Small intestine (tissue), 16 donors: ENCODE measurements around the gene SPNS1. TPM values are rescaled to one million over a fixed set of nuclear protein-coding genes. Genes with fewer than 3 reads are reported as not detected.
A peak's percentile ranks its signal among the peaks of the same experiment; 100 is the strongest.
"Not testable (repeated sequence)": the region's sequence is repeated elsewhere in the genome, so short reads cannot be mapped to it uniquely, and the experiment has no call there.

ENCODE experiments used
- DNase-seq, 2 donors: peaks; one replicate each; pipeline versions ENCODE4 v3.0.0 to v3.0.0-alpha.2; 2013
- FAIRE-seq: peaks from 2 replicates; lab custom pipeline; 2012; peaks lifted over from hg19 to GRCh38; lab: Jason Lieb, UNC
- H3K27ac ChIP-seq, 3 donors: one replicate each; pipeline ENCODE4 v1.5.1; 2013; ENCODE audit warnings: low read length in 2 of 3, mild to moderate bottlenecking in 2 of 3, control low read depth in 1 of 3, inconsistent platforms in 1 of 3, low read depth in 1 of 3, moderate library complexity in 1 of 3
- H3K27me3 ChIP-seq, 3 donors: one replicate each; pipeline ENCODE4 v1.6.1; 2013; ENCODE audit warnings: low read length in 3 of 3, inconsistent platforms in 1 of 3; ENCODE audit not compliant: control insufficient read depth in 3 of 3, insufficient read depth in 3 of 3
- H3K36me3 ChIP-seq, 3 donors: one replicate each; pipeline ENCODE4 v1.6.1; 2013; ENCODE audit warnings: low read length in 3 of 3, inconsistent platforms in 1 of 3, low read depth in 1 of 3, mild to moderate bottlenecking in 1 of 3, moderate library complexity in 1 of 3; ENCODE audit not compliant: control insufficient read depth in 3 of 3, insufficient read depth in 2 of 3
- H3K4me1 ChIP-seq, 3 donors: one replicate each; pipeline ENCODE4 v1.6.1; 2013; ENCODE audit warnings: low read length in 2 of 3, inconsistent platforms in 1 of 3, low read depth in 1 of 3, mild to moderate bottlenecking in 1 of 3, moderate library complexity in 1 of 3; ENCODE audit not compliant: control insufficient read depth in 3 of 3, insufficient read depth in 2 of 3
- H3K4me3 ChIP-seq, 3 donors: one replicate each; pipeline ENCODE4 v1.5.1; 2013; ENCODE audit warnings: low read length in 3 of 3, control low read depth in 1 of 3, inconsistent platforms in 1 of 3, low read depth in 1 of 3, mild to moderate bottlenecking in 1 of 3, moderate library complexity in 1 of 3
- H3K9me3 ChIP-seq, 2 donors: one replicate each; pipeline ENCODE4 v1.6.1; 2013; ENCODE audit warnings: low read depth in 1 of 2, low read length in 1 of 2; ENCODE audit not compliant: control insufficient read depth in 2 of 2, insufficient read depth in 1 of 2
- whole genome bisulfite sequencing, 3 donors: extraction: QIAGEN DNeasy Blood & Tissue Kit; methylation state at CpG; one replicate each; pipeline ENCODE4 v1.1.7; 2013; 5-methylcytosine and 5-hydroxymethylcytosine counted together
- long read RNA-seq, 10 donors: transcript quantifications; one replicate each; lab custom pipeline, GENCODE V29; 2026
- polyA plus RNA-seq, 4 donors: library from polyadenylated mRNA; stranded (reverse) in 3 of 4; unstranded in 1 of 4; fragments of 200-250 nt in 3 of 4; fragments of 120-200 nt in 1 of 4; gene quantifications; one replicate each; pipeline versions ENCODE4 v1.2.1 to v1.2.3, GENCODE V29; 2013
- donor health status: healthy with polysubstance abuse.
- donor health status: control.
- donor health status: control.
- donor health status: Bipolar disorder and iron deficiency.
- donor health status: healthy.

SPNS1 gene, protein sequence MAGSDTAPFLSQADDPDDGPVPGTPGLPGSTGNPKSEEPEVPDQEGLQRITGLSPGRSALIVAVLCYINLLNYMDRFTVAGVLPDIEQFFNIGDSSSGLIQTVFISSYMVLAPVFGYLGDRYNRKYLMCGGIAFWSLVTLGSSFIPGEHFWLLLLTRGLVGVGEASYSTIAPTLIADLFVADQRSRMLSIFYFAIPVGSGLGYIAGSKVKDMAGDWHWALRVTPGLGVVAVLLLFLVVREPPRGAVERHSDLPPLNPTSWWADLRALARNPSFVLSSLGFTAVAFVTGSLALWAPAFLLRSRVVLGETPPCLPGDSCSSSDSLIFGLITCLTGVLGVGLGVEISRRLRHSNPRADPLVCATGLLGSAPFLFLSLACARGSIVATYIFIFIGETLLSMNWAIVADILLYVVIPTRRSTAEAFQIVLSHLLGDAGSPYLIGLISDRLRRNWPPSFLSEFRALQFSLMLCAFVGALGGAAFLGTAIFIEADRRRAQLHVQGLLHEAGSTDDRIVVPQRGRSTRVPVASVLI
- polyA plus RNA-seq: 10 to 100 TPM; 41.7 to 68.8 (median 59.1) TPM
- long read RNA-seq, donor 1: 0 reads
- long read RNA-seq, donor 2, transcript SPNS1-201 (12 exons, 2,208 nt): major isoform, 7 of 9 reads
- long read RNA-seq, donor 2, partial matches to known transcripts: 0 of 9 reads
- long read RNA-seq, donor 2, other reads (novel, unspliced or antisense): 0 of 9 reads
- long read RNA-seq, donor 3, partial matches to known transcripts: 23 of 27 reads
- long read RNA-seq, donor 3, other reads (novel, unspliced or antisense): 0 of 27 reads
- long read RNA-seq, donor 4: 0 reads
- long read RNA-seq, donor 5, partial matches to known transcripts: 16 of 16 reads
- long read RNA-seq, donor 5, other reads (novel, unspliced or antisense): 0 of 16 reads
- long read RNA-seq, donor 6, transcript SPNS1-201 (12 exons, 2,208 nt): major isoform, 11 of 18 reads
- long read RNA-seq, donor 6, transcript SPNS1-207 (13 exons, 1,979 nt): minor isoform, 5 of 18 reads
- long read RNA-seq, donor 6, partial matches to known transcripts: 0 of 18 reads
- long read RNA-seq, donor 6, other reads (novel, unspliced or antisense): 0 of 18 reads
- long read RNA-seq, donor 7, transcript SPNS1-201 (12 exons, 2,208 nt): major isoform, 12 of 27 reads
- long read RNA-seq, donor 7, partial matches to known transcripts: 10 of 27 reads
- long read RNA-seq, donor 7, other reads (novel, unspliced or antisense): 0 of 27 reads
- long read RNA-seq, donor 8: 0 reads
- long read RNA-seq, donor 9, partial matches to known transcripts: 0 of 3 reads
- long read RNA-seq, donor 9, other reads (novel, unspliced or antisense): 0 of 3 reads
- long read RNA-seq, donor 10, transcript SPNS1-201 (12 exons, 2,208 nt): major isoform, 6 of 8 reads
- long read RNA-seq, donor 10, partial matches to known transcripts: 0 of 8 reads
- long read RNA-seq, donor 10, other reads (novel, unspliced or antisense): 0 of 8 reads

DNA sequence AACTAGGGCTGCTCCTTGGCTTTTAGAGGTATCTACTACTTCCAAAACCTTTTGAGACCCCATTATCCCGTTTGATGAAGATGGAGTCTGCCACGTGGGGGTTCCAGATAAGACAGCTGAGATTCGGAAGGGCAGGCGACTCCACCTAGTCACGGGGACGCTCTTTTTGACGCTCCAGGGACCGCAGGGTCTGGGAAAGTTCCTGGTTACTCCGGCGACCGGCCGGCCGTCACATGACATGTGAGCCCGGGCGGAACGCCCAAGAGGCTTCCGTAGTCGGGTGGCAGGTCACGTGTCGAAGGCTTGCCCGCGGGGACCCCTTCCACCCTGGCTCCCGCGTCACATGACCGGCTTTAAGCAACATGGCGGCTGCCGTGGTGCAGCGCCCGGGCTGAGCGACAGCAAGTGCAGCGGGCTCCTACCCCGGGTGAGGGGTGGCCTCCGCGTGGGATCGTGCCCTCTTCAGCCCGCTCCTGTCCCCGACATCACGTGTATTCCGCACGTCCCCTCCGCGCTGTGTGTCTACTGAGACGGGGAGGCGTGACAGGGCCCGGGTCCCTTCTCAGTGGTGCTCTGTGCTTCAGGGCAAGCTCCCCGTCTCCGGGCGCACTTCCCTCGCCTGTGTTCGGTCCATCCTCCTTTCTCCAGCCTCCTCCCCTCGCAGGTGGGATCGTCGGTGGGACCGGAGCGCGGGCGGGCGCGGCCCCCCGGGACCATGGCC lies at the start of gene SPNS1:
Gene SPNS1, plus strand, starts transcription at position 342 of the 721 bp plus-strand sequence. Its CDS starts 374 bp downstream, at position 716.
- WGBS, 3 donors: 0 to 1% (median 1%) methylated on average over 59 to 60 of the region's 60 CpGs
- peaks cover 0 to 22% (median 0%) of the 10 kb centered on the region in 3 donors for H3K36me3 ChIP-seq
- H3K4me1 ChIP-seq: peaks cover 2 to 10% (median 5%) of the 10 kb centered on the region in 3 donors
- H3K9me3 ChIP-seq: no peaks in the 10 kb centered on the region
- H3K4me3 ChIP-seq: peak within 1 kb of the TSS; percentile 74 to 94 (median 90)
- H3K27me3 ChIP-seq: no peaks in the 10 kb centered on the region
- no peak for FAIRE-seq
- peak within 1 kb of the TSS; percentile 57 to 91 (median 85) for H3K27ac ChIP-seq
- DNase-seq: peak; percentile 96 to 97

DNA sequence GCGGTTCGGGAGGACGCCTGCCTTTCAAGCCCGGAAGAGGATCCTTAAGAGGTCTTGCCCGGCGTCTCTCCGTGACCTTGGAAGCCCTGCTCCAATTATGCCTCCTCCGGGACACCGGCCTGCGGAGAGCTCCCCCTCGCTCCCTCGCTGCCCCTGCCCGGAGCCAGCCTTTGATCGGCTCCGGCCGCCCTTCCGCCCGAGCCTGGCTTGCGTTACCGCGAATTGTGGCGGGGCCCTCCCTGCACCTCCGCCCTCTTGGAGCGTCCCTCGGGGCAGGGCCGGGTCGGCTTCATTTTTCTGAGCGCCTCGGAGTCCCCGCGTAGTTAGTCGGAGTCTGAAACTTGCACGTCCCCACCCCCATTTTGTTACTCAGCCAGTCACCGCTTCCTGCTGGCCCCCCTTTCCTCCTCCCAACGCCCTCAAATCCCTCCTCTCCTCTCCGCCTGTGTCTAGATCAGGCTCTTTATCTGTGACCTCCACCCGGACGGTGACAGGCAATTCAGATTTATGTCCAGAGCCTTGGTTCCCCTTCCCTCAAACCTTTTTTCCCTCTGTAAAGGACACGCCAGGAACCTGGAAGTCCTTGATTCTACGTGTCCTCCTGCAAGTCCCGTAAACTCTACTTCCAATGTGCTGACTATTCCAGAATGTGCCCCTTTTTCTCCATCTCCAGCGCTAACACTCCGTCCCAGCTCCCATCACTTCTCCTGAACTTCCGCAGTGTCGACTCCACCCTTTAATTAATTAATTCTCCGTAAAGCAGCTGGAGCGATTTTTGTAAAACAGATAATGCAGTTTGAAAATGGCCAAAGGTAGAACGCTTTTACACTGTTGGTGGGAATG lies 49.0 kb upstream of the SPNS1 start:
- DNase-seq (peak; percentile 77 to 91), FAIRE-seq (no peak)
- Histone ChIP-seq H3K36me3 (peaks cover 0 to 19% (median 0%) of the 10 kb centered on the region in 3 donors), H3K27me3 (no peaks in the 10 kb centered on the region), H3K9me3 (no peaks in the 10 kb centered on the region), H3K4me1 (peaks cover 0 to 16% (median 4%) of the 10 kb centered on the region in 3 donors), H3K4me3 (peak overlapping the region; percentile 82 to 91 (median 86)), H3K27ac (peak overlapping the region; percentile 98 to 99 (median 98))
- 0 to 2% (median 1%) methylated on average over 44 to 48 of the region's 48 CpGs for WGBS, 3 donors

DNA sequence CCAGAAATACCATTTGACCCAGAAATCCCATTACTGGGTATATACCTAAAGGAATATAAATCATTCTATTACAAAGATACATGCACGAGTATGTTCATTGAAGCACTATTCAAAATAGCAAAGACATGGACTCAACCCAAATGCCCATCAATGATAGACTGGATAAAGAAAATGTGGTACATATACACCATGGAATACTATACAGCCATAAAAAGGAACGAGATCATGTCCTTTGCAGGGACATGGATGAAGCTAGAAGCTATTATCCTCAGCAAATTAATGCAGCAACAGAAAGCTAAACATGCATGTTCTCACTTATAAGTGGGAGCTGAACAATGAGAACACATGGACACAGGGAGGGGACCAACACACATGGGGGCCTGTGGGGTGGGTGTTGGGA lies 48.3 kb upstream of the SPNS1 start:
- not testable (repeated sequence) for H3K27me3 ChIP-seq, DNase-seq, FAIRE-seq, H3K9me3 ChIP-seq
- H3K4me3 ChIP-seq: peak overlapping the region in 1 of 3 donors; percentile 86
- peak overlapping the region in 2 of 3 donors; percentile 98 to 99 for H3K27ac ChIP-seq
- 48 to 71% (median 68%) methylated on average over 2 of the region's 2 CpGs for whole genome bisulfite sequencing, 3 donors
- H3K36me3 ChIP-seq: peaks cover 0 to 13% (median 0%) of the 10 kb centered on the region in 3 donors
- peaks cover 0 to 16% (median 4%) of the 10 kb centered on the region in 3 donors for H3K4me1 ChIP-seq

DNA sequence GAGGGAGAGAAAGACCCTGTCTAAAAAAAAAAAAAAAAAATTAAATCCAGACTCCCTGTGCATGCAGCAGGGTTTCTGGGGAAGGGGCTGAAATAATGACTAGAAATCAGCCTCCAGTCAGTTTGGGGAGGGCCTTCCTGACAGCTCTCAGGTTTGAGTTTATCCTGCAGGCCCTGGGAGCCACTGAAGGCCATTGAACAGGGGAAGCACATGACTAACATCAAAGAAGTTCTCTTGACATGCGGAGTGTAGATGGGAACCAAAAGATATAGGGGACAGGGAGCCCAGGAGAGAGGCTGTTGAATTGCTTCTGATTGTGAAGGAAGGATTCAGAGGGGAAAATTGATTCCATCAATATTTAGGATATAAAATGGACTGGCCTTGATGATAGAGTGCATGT lies 46.8 kb upstream of the SPNS1 start:
- no peak for FAIRE-seq
- Histone ChIP-seq H3K36me3 (peaks cover 0 to 2% (median 0%) of the 10 kb centered on the region in 3 donors), H3K27me3 (no peaks in the 10 kb centered on the region), H3K9me3 (no peaks in the 10 kb centered on the region), H3K27ac (no peak overlapping the region), H3K4me3 (no peak overlapping the region), H3K4me1 (peaks cover 0 to 13% (median 4%) of the 10 kb centered on the region in 3 donors)
- 80 to 90% (median 88%) methylated on average over 1 of the region's 1 CpG for WGBS, 3 donors
- DNase-seq: no peak

DNA sequence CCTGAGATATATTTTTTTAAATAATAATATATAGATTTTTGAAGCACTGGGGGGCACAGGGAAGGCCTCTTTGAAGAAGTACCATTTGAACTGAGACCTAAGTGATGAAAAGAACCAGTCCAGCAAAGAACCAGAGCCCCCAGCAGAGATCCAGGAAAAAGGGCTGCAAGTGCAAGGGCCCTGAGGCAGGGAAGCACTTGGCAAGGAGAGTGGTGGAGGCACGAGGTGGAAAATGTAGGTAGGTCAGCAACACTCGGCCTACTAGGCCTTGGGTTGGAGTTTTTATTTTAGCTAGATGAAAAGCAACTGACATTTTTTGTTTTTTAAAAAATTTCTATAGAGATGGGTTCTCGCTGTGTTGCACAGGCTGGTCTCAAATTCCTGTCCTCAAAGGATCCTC lies 44.4 kb upstream of the SPNS1 start:
- DNase-seq: no peak
- FAIRE-seq: no peak
- Histone ChIP-seq H3K4me1 (peaks cover 0 to 3% (median 0%) of the 10 kb centered on the region in 3 donors), H3K9me3 (no peaks in the 10 kb centered on the region), H3K36me3 (no peaks in the 10 kb centered on the region), H3K4me3 (no peak overlapping the region), H3K27ac (no peak overlapping the region), H3K27me3 (no peaks in the 10 kb centered on the region)
- WGBS, 3 donors: 85 to 91% (median 88%) methylated on average over 3 of the region's 3 CpGs

DNA sequence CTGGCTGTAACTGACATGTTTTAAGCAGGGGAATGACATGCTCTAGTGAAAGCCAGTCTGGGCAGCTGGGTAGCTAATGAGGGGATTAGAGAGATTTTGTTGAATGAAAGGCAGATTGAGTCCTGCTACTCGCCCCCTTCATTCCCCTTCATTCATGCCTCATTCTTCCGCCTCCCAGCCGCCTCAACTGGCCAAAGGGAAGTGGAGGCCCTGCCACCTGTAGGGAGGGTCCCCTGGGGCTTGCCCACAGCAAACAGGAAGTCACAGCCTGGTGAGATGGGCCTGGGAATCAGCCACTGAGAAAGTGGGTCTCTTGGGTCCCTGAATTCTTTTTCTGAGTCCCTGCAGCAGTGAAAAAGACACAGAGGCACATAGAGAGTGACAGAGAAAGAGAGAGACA lies 43.9 kb upstream of the SPNS1 start:
- Histone ChIP-seq H3K27ac (no peak overlapping the region), H3K4me1 (peaks cover 0 to 3% (median 0%) of the 10 kb centered on the region in 3 donors), H3K27me3 (no peaks in the 10 kb centered on the region), H3K9me3 (no peaks in the 10 kb centered on the region), H3K4me3 (no peak overlapping the region), H3K36me3 (no peaks in the 10 kb centered on the region)
- 63 to 95% (median 65%) methylated on average over 3 of the region's 3 CpGs for WGBS, 3 donors
- DNase-seq (no peak), FAIRE-seq (no peak)
